Lower leg skin (tissue), 4 donors: ENCODE data around the gene GRIK3. TPM values are rescaled to one million over a fixed set of nuclear protein-coding genes. Genes with fewer than 3 reads are reported as not detected.

Experiments
- DNase-seq, 2 donors: peaks; one replicate each; pipeline ENCODE4 v3.0.0-alpha.2; 2019; ENCODE audit warnings: low spot score in 2 of 2
- H3K4me3 ChIP-seq: fragments of 200-600 bp; sonication (generic); 2 replicates; pipeline ENCODE4 v1.5.1; 2017; ENCODE audit warnings: mild to moderate bottlenecking, low read depth; ENCODE audit not compliant: poor library complexity, severe bottlenecking
- POLR2A ChIP-seq, 2 donors: fragments of 450-650 bp; IDR thresholded peaks; one replicate each; pipeline ENCODE4 v1.6.1; 2016 to 2017; ENCODE audit warnings: antibody characterized with exemption in 2 of 2, mild to moderate bottlenecking in 1 of 2, moderate library complexity in 1 of 2
- WGBS, 2 donors: methylation state at CpG; one replicate each; pipeline ENCODE4 v1.1.5; 2018; 5-methylcytosine and 5-hydroxymethylcytosine counted together
- intact Hi-C: fragments of 100-400 bp; cut with DNase I; formaldehyde crosslinking; loops from one replicate; pipeline ENCODE4 v1.15.0; 2023; ENCODE audit warnings: low total_unique reads
- total RNA-seq, 4 donors: library from RNA; depleted of rRNA; stranded (reverse); fragments of >200 nt; gene quantifications; one replicate each; pipeline ENCODE4 v1.1.0, GENCODE V29; 2016
- TF ChIP-seq, protein P1 (sequence below), 3 donors: fragments of 450-650 bp; IDR thresholded peaks; one replicate each; pipeline ENCODE4 v1.5.1; 2016; ENCODE audit warnings: antibody characterized with exemption in 3 of 3, mild to moderate bottlenecking in 3 of 3, moderate library complexity in 2 of 3

The GRIK3 gene
- total RNA-seq, 4 donors from 2014 or later = 0.04 to 0.36 (median 0.19) TPM

DNA sequence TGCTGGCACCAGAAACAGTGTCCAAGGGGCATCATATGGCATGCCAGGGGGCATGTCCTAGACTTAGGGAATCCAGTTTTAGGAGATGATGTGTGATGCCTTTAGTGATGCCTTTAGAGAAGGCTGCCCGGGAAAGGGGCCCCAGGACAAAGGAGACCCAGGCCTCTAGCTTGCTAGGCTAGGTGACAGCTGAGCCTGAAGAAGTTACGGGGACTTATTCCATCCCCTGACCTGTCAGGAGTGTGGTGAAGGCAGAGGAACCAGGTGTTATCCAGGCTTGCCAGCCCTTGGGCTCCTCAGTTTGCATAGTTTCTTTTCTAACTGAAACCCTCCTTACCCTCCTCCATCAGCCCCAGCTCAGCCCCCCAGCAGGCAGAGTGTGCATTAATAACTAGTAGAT is 281.9 kb downstream of the GRIK3 start:
- intact Hi-C loops = no loop called here
- peak in 1 of 2 donors; percentile 59 for DNase-seq
- TF ChIP-seq, protein P1, sequence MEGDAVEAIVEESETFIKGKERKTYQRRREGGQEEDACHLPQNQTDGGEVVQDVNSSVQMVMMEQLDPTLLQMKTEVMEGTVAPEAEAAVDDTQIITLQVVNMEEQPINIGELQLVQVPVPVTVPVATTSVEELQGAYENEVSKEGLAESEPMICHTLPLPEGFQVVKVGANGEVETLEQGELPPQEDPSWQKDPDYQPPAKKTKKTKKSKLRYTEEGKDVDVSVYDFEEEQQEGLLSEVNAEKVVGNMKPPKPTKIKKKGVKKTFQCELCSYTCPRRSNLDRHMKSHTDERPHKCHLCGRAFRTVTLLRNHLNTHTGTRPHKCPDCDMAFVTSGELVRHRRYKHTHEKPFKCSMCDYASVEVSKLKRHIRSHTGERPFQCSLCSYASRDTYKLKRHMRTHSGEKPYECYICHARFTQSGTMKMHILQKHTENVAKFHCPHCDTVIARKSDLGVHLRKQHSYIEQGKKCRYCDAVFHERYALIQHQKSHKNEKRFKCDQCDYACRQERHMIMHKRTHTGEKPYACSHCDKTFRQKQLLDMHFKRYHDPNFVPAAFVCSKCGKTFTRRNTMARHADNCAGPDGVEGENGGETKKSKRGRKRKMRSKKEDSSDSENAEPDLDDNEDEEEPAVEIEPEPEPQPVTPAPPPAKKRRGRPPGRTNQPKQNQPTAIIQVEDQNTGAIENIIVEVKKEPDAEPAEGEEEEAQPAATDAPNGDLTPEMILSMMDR (IDR thresholded peaks at IDR 0.05) = no peak
- no peak for TF ChIP-seq POLR2A (IDR thresholded peaks at IDR 0.05)
- WGBS, 2 donors = 73 to 81% methylated on average over 2 of the region's 2 CpGs
- H3K4me3 ChIP-seq = no peak overlapping the region

DNA sequence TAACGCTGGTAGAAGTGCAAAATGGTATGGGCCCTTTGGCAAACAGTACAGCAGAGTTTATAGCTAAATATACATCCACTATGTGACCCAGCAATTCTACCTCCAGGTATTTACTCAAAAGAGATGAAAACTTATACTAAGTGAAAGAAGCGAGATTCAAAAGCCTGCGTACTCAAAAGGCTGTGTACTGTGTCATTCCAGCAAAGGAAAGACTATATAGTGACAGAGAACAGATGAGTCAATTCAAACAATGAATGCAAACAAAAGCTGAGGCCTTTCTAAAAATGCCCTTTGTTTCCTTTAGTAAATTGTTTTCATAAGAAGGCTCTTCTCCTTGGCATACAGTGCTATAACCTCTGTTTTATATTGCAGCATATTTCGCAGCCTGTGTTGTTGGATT is 282.8 kb downstream of the GRIK3 start:
- DNase-seq = no peak
- intact Hi-C loops = no loop called here
- no peak for TF ChIP-seq POLR2A (IDR thresholded peaks at IDR 0.05)
- TF ChIP-seq, protein P1 (IDR thresholded peaks at IDR 0.05) = no peak
- 90 to 93% methylated on average over 4 of the region's 4 CpGs for WGBS, 2 donors
- H3K4me3 ChIP-seq = no peak overlapping the region

DNA sequence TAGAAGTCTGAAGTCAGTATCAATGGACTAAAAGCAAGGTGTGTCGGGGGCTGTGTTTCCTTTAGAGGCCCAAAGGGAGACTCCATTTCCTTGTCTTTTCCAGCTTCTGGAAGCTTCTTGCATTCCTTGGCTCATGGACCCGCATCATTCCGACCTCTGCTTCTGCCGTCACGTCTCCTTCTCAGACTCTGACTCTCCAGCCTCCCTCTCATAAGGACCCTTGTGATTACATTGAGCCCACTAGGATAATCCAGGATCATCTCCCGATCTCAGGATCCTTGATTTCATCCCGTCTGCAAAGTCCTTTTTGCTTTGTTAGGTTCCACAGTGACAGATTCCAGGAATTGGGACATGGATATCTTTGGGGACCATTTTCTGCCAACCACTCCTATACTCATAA is 285.8 kb downstream of the GRIK3 start:
- DNase-seq = no peak
- intact Hi-C loops = no loop called here
- H3K4me3 ChIP-seq = no peak overlapping the region
- 82 to 88% methylated on average over 7 of the region's 7 CpGs for WGBS, 2 donors
- no peak for TF ChIP-seq POLR2A (IDR thresholded peaks at IDR 0.05)
- TF ChIP-seq, protein P1 (IDR thresholded peaks at IDR 0.05) = no peak
